CD8-positive, alpha-beta memory T cell (primary cell): ENCODE measurements around the gene IFITM5. TPM values are rescaled to one million over a fixed set of nuclear protein-coding genes. Genes with fewer than 3 reads are reported as not detected.

Experiments
- CTCF ChIA-PET: fragments of 350-600 bp; sonication (Branson Sonifier 250); formaldehyde crosslinking; loops from one replicate; lab custom pipeline; 2021; ENCODE audit warnings: antibody characterized with exemption; lab: Charles Lee
- POLR2A ChIA-PET: fragments of 350-600 bp; sonication (Branson Sonifier 250); formaldehyde crosslinking; loops from one replicate; lab custom pipeline; 2021; ENCODE audit warnings: antibody characterized with exemption; lab: Charles Lee
- DNase-seq, 5 donors: peaks; one replicate each; pipeline versions ENCODE4 v3.0.0 to v3.0.0-alpha.2; 2020 to 2022; ENCODE audit warnings: mixed read lengths in 1 of 5
- H3K27ac ChIP-seq: one replicate; pipeline ENCODE4 v1.7.0; 2013; ENCODE audit warnings: low read depth, mild to moderate bottlenecking, low read length, moderate library complexity
- H3K27me3 ChIP-seq: 2 replicates; pipeline ENCODE4 v1.7.0; 2013; ENCODE audit warnings: low read length, mild to moderate bottlenecking; ENCODE audit not compliant: insufficient read depth, poor library complexity, severe bottlenecking
- H3K36me3 ChIP-seq: 2 replicates; pipeline ENCODE4 v1.7.0; 2013; ENCODE audit warnings: mild to moderate bottlenecking, low read length, moderate library complexity; ENCODE audit not compliant: insufficient read depth
- H3K4me1 ChIP-seq: 2 replicates; pipeline ENCODE4 v1.7.0; 2013; ENCODE audit warnings: mild to moderate bottlenecking, low read length, moderate library complexity; ENCODE audit not compliant: insufficient read depth
- H3K4me3 ChIP-seq: 2 replicates; pipeline ENCODE4 v1.7.0; 2013; ENCODE audit warnings: mild to moderate bottlenecking, low read length
- H3K9me3 ChIP-seq: 2 replicates; pipeline ENCODE4 v1.7.0; 2013; ENCODE audit warnings: mild to moderate bottlenecking, low read length
- H3K27ac Mint-ChIP-seq, 8 donors: one replicate each; pipeline ENCODE4 v1.8.0; 2020 to 2021; ENCODE audit warnings: mixed read lengths in 8 of 8, mild to moderate bottlenecking in 6 of 8, inconsistent platforms in 3 of 8, moderate library complexity in 3 of 8
- H3K27me3 Mint-ChIP-seq, 2 donors: one replicate each; pipeline ENCODE4 v1.8.0; 2020 to 2021; ENCODE audit warnings: mixed read lengths in 2 of 2, mild to moderate bottlenecking in 1 of 2, moderate library complexity in 1 of 2
- H3K36me3 Mint-ChIP-seq, 3 donors: one replicate each; pipeline ENCODE4 v1.8.0; 2020 to 2021; ENCODE audit warnings: mixed read lengths in 3 of 3, inconsistent platforms in 1 of 3, mild to moderate bottlenecking in 1 of 3
- H3K4me1 Mint-ChIP-seq, 3 donors: one replicate each; pipeline ENCODE4 v1.8.0; 2020 to 2021; ENCODE audit warnings: mixed read lengths in 3 of 3, inconsistent platforms in 1 of 3, mild to moderate bottlenecking in 1 of 3
- H3K4me3 Mint-ChIP-seq, 7 donors: one replicate each; pipeline ENCODE4 v1.8.0; 2020 to 2021; ENCODE audit warnings: mixed read lengths in 7 of 7, mild to moderate bottlenecking in 6 of 7, moderate library complexity in 4 of 7, inconsistent platforms in 2 of 7
- H3K9me3 Mint-ChIP-seq, 5 donors: one replicate each; pipeline ENCODE4 v1.8.0; 2020 to 2022; ENCODE audit warnings: mixed read lengths in 5 of 5, mild to moderate bottlenecking in 3 of 5, moderate library complexity in 2 of 5, inconsistent platforms in 1 of 5
- polyA plus RNA-seq: library from polyadenylated mRNA; unstranded; fragments of 300-500 nt; fragmentation: Illumina TruSeq; gene quantifications from one replicate; pipeline ENCODE4 v1.2.3, GENCODE V29; 2021
- total RNA-seq, 2 experiments: library from RNA; stranded (reverse); gene quantifications; one replicate each; pipeline ENCODE4 v1.2.3, GENCODE V29; 2021

The IFITM5 gene
- total and polyA plus RNA-seq, 3 experiments from 2014 or later = not detected

DNA sequence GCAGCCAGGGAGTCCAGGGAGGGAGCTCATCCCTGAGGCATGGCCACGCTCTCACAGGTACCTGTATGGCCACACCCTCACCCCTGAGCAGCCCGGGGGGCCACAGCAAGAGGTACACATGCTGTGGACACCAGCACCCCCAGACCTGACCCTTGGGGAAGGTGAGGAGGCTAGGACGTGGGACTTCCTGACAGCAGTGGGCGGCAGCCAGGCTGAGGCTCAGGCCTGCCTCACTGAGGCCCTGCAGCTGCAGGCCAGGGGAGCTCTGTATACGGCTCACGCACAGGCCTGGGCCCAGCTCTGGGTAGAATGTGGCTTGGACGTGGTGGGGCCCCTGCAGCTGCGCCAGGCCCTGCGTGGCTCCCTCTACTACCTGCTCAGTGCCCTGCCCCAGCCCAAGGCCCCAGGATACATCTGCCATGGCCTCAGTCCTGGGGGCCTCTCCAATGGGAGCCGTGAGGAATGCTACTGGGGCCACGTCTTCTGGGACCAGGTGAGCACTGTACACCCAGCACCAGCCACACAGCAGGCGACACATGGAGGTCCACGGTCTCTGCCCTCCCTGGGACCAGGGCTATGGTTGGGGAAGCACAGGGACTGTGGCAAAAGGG, 8.6 kb downstream of the IFITM5 start:
- POLR2A ChIA-PET = interaction anchor here (0.6 to 5.6 kb wide), 4 partner anchors 8 to 505 kb away, joined by 5 to 62 read pairs (median 8); no protein-coding TSS in a partner anchor
- peaks cover 0 to 50% (median 0%) of the 10 kb centered on the region in 3 donors for H3K36me3 Mint-ChIP-seq
- H3K27me3 ChIP-seq = no peaks in the 10 kb centered on the region
- peaks cover 25 to 49% (median 29%) of the 10 kb centered on the region in 3 donors for H3K4me1 Mint-ChIP-seq
- peaks cover 0 to 9% of the 10 kb centered on the region in 2 donors for H3K27me3 Mint-ChIP-seq
- CTCF ChIA-PET = interaction anchor here (1.3 to 4.3 kb wide), 4 partner anchors 10 to 84 kb away, joined by 4 to 24 read pairs (median 8); partner anchors contain the start of genes BET1L and RIC8A
- peak in 1 of 5 donors; percentile 52 for DNase-seq
- H3K9me3 Mint-ChIP-seq = no peaks in the 10 kb centered on the region
- H3K4me3 Mint-ChIP-seq = peak overlapping the region; percentile 34 to 94 (median 80)
- H3K4me3 ChIP-seq = no peak overlapping the region
- H3K36me3 ChIP-seq = no peaks in the 10 kb centered on the region
- peak overlapping the region; percentile 12 to 96 (median 72) for H3K27ac Mint-ChIP-seq
- peaks cover 27% of the 10 kb centered on the region for H3K4me1 ChIP-seq
- H3K27ac ChIP-seq = no peak overlapping the region
- no peaks in the 10 kb centered on the region for H3K9me3 ChIP-seq

- H3K36me3 ChIP-seq = no peaks in the 10 kb centered on the region
- Mint-ChIP-seq H3K27me3 (peaks cover 0 to 9% of the 10 kb centered on the region in 2 donors), H3K9me3 (no peaks in the 10 kb centered on the region), H3K36me3 (peaks cover 0 to 50% (median 0%) of the 10 kb centered on the region in 3 donors), H3K4me1 (peaks cover 25 to 53% (median 32%) of the 10 kb centered on the region in 3 donors), H3K4me3 (peak overlapping the region; percentile 80 to 94 (median 86)), H3K27ac (peak overlapping the region; percentile 90 to 99 (median 94))
- ChIA-PET POLR2A (interaction anchor here (1.1 to 5.6 kb wide), 6 partner anchors 8 to 41 kb away, joined by 3 to 62 read pairs (median 8); no protein-coding TSS in a partner anchor), CTCF (interaction anchor here (0.7 to 4.3 kb wide), 5 partner anchors 9 to 83 kb away, joined by 3 to 24 read pairs (median 4); partner anchors contain the start of genes BET1L and RIC8A)
- DNase-seq = peak in 4 of 5 donors; percentile 34 to 70 (median 64)
- peak overlapping the region; percentile 61 for H3K27ac ChIP-seq
- H3K9me3 ChIP-seq = no peaks in the 10 kb centered on the region
- peaks cover 27% of the 10 kb centered on the region for H3K4me1 ChIP-seq
- H3K27me3 ChIP-seq = no peaks in the 10 kb centered on the region
- H3K4me3 ChIP-seq = peak overlapping the region; percentile 45
Measured at GRCh38 chr11:289712-290620, 9.4 kb downstream of the IFITM5 start.

- Mint-ChIP-seq H3K27ac (peak overlapping the region; percentile 90 to 99 (median 94)), H3K27me3 (peaks cover 0 to 9% of the 10 kb centered on the region in 2 donors), H3K4me1 (peaks cover 25 to 54% (median 32%) of the 10 kb centered on the region in 3 donors), H3K9me3 (no peaks in the 10 kb centered on the region), H3K4me3 (peak overlapping the region; percentile 80 to 94 (median 86)), H3K36me3 (peaks cover 0 to 45% (median 0%) of the 10 kb centered on the region in 3 donors)
- no peaks in the 10 kb centered on the region for H3K36me3 ChIP-seq
- no peaks in the 10 kb centered on the region for H3K9me3 ChIP-seq
- H3K4me1 ChIP-seq = peaks cover 27% of the 10 kb centered on the region
- CTCF ChIA-PET = interaction anchor here (0.7 to 4.3 kb wide), 6 partner anchors 8 to 73 kb away, joined by 3 to 24 read pairs (median 4); no protein-coding TSS in a partner anchor
- POLR2A ChIA-PET = interaction anchor here (1.0 to 5.6 kb wide), 8 partner anchors 9 to 118 kb away, joined by 3 to 62 read pairs (median 7); no protein-coding TSS in a partner anchor
- peak overlapping the region; percentile 45 for H3K4me3 ChIP-seq
- H3K27ac ChIP-seq = peak overlapping the region; percentile 61
- H3K27me3 ChIP-seq = no peaks in the 10 kb centered on the region
- peak; percentile 40 to 75 (median 70) for DNase-seq
Measured at GRCh38 chr11:289398-289711, 10.0 kb downstream of the IFITM5 start.

DNA sequence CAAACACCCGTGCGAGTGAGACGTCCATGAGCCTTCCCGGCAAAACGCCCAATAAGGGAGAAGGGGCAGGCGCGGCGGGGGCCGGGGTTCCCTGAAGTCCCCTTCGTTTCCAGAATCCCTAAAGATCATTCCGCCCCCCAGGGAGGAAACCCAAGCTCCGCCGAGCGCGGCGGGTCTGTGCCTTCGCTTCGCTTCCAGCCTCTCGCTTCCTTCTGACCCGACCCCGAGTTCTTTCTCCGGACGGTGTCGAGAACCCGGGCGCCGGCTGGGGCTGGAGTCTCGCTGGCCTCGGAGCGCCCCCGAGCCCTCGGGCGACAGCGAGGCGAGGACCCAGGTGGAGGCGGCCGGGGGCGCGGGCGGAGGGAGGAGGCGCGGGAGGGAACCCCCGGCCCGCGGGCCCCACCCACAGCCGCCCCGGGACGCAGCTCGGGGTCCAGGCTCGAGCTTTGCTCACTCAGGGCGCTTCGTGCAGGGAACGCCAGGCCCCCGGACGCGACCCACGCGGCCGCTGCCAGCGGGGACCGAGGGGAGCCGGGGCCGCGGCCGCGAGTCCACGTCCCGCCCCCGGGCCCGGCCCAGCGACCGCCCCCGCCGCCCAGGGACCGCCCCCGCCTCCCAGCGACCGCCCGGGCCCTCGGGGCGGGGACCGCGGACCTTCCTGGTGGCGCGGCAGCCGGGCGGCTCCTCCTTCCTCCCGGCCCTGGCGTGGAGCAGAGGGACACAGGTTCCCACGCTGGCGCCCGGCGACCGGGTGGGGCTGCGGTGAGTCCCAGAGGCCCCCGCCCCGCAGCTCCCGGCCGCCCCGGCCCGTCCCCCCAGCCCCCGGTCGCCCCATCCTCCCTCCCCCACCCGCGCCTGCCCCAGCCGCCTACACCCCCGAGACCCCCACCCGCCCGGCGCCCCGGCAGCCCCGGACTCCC, 10.6 kb downstream of the IFITM5 start, which contains the start of gene PGGHG:
TSS of gene PGGHG (plus strand) at position 649 of the 920 bp plus-strand sequence. CDS start 691 bp downstream, outside the sequence.
- peak; percentile 55 to 71 (median 67) for DNase-seq
- Histone ChIP-seq H3K36me3 (no peaks in the 10 kb centered on the region), H3K27ac (peak within 1 kb of the TSS; percentile 79), H3K4me1 (peaks cover 27% of the 10 kb centered on the region), H3K4me3 (peak within 1 kb of the TSS; percentile 74), H3K27me3 (no peaks in the 10 kb centered on the region), H3K9me3 (no peaks in the 10 kb centered on the region)
- ChIA-PET CTCF (interaction anchor here (0.5 to 4.3 kb wide), 14 partner anchors 8 to 630 kb away, joined by 3 to 25 read pairs (median 4); partner anchors contain the start of genes BET1L, IFITM2 and RIC8A), POLR2A (interaction anchor here (0.7 to 5.6 kb wide), 13 partner anchors 8 to 118 kb away, joined by 3 to 62 read pairs (median 7); partner anchors contain the start of genes BET1L, NLRP6, PSMD13 and RIC8A)
- peaks cover 0 to 9% of the 10 kb centered on the region in 2 donors for H3K27me3 Mint-ChIP-seq
- peaks cover 0 to 41% (median 0%) of the 10 kb centered on the region in 3 donors for H3K36me3 Mint-ChIP-seq
- H3K27ac Mint-ChIP-seq = peak within 1 kb of the TSS; percentile 93 to 99 (median 97)
- H3K4me3 Mint-ChIP-seq = peak within 1 kb of the TSS; percentile 94 to 99 (median 98)
- H3K9me3 Mint-ChIP-seq = no peaks in the 10 kb centered on the region
- H3K4me1 Mint-ChIP-seq = peaks cover 27 to 57% (median 33%) of the 10 kb centered on the region in 3 donors

GRCh38 chr11:287821-288477, 11.4 kb downstream of the IFITM5 start:
- DNase-seq = peak in 3 of 5 donors; percentile 51 to 74 (median 69)
- no peaks in the 10 kb centered on the region for H3K9me3 Mint-ChIP-seq
- H3K9me3 ChIP-seq = no peaks in the 10 kb centered on the region
- peak overlapping the region; percentile 74 for H3K4me3 ChIP-seq
- CTCF ChIA-PET = interaction anchor here (0.5 to 4.3 kb wide), 11 partner anchors 8 to 631 kb away, joined by 3 to 25 read pairs (median 5); partner anchors contain the start of genes BET1L, IFITM2 and RIC8A
- peak overlapping the region; percentile 79 for H3K27ac ChIP-seq
- H3K4me1 Mint-ChIP-seq = peaks cover 33 to 64% (median 39%) of the 10 kb centered on the region in 3 donors
- H3K4me3 Mint-ChIP-seq = peak overlapping the region; percentile 94 to 99 (median 98)
- H3K36me3 ChIP-seq = no peaks in the 10 kb centered on the region
- H3K27ac Mint-ChIP-seq = peak overlapping the region; percentile 93 to 99 (median 97)
- POLR2A ChIA-PET = interaction anchor here (0.6 to 5.6 kb wide), 12 partner anchors 8 to 119 kb away, joined by 4 to 62 read pairs (median 6); partner anchors contain the start of genes BET1L, NLRP6, PSMD13 and RIC8A
- H3K36me3 Mint-ChIP-seq = peaks cover under 1 to 39% (median 1%) of the 10 kb centered on the region in 3 donors
- H3K27me3 Mint-ChIP-seq = peaks cover 0 to 9% of the 10 kb centered on the region in 2 donors
- no peaks in the 10 kb centered on the region for H3K27me3 ChIP-seq
- H3K4me1 ChIP-seq = peaks cover 28% of the 10 kb centered on the region
